Measurements from ENCODE around the gene TALDO1.
"Not testable (repeated sequence)": the region's sequence is repeated elsewhere in the genome, so short reads cannot be mapped to it uniquely, and the experiment has no call there.

The TALDO1 gene

DNA sequence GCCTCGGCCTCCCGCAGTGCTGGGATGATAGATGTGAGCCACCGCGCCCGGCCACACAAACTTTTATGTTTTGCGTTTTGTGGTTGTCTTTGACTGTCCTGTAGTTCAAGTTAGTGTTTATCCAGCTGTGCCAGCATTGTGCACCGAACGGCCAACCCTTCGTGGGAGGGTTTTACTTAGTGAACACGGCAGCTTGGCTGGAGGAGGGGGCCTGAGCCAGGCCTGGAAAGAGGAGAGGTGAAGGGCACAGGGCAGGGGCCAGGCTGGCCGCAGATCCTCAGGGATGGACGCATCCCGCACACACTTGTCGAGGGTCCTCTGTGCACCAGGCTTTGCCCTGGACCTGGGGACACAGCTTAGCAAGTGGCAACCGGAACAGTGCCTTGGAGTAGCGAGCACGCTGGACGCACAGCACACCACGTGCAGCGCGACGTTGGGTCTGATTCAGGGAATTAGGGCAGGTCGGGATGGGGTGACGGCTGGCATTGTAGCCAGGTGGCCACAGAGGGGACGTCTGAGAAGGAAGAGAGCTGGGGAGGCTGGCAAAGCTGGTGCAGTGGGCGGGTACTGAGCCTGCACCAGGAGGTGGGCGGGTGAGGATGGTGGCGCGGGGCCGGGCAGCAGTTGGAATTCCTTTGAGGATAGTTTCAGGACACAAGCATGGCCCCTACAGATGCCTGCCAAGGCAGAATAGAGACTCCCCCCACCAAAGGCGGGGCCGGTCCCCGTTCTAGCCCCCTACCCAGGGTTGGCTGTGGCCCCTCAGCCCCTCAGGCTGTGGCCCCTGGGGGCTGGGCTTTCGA lies 27.8 kb upstream of the TALDO1 start:
- DNase-seq (ENCODE audit: low read depth), result no peak

DNA sequence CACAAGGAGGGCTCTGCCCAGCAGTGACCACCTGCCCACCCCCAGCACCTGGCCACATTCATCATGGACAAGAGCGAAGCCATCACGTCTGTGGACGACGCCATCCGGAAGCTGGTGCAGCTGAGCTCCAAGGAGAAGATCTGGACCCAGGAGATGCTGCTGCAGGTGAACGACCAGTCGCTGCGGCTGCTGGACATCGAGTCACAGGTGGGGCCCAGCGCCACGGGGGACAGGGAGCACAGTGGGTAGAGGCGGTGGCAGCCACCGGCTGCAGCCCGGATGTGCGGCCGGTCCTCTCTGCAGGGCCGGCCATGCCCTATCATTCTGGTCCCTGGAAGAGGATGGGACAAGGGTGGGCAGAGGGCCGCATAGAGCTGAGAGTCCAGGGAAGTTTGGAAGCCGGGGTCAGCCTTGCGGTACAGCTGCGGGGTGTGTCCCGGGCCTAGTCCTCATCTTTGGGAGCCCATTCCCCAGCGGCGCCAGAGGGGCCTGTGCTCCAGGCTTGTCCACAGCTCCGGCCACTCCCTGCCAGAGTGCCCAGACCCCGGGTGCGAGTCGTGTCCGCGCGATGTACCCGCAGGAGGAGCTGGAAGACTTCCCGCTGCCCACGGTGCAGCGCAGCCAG lies 27.1 kb upstream of the TALDO1 start:
- no peak for DNase-seq (ENCODE audit: low read depth)

DNA sequence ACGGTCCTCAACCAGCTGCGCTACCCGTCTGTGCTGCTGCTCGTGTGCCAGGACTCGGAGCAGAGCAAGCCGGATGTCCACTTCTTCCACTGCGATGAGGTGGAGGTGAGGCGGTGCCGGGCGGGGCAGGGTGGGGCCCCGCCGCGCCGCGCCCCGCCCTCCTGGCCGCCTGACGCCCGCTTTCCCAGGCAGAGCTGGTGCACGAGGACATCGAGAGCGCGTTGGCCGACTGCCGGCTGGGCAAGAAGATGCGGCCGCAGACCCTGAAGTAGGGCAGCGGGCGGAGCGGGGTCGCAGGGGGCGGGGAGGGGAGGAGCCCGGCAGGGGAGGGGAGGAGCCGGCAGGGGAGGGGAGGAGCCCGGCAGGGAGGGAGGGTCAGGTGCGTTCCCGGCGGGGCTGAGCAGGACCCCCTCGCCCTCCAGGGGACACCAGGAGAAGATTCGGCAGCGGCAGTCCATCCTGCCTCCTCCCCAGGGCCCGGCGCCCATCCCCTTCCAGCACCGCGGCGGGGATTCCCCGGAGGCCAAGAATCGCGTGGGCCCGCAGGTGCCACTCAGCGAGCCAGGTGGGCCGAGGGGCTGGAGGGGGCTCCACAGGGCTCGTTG lies 26.5 kb upstream of the TALDO1 start:
- DNase-seq (ENCODE audit: low read depth), result peak; percentile 52

DNA sequence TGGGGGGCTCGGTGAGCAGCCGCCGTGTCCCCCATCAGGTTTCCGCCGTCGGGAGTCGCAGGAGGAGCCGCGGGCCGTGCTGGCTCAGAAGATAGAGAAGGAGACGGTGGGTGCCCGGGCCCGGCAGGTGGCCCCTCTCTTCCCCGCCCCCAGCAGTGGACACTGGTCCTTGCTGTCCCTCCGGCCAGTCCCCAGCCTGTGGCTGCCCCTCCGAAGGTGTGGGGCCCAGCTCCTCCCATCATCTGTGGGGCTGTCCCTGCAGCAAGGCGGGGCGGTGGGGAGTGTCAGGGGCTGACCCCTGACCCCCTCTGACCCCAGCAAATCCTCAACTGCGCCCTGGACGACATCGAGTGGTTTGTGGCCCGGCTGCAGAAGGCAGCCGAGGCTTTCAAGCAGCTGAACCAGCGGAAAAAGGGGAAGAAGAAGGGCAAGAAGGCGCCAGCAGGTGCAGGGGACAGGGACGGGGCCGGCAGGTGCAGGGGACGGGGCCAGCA lies 26.0 kb upstream of the TALDO1 start:
- DNase-seq (ENCODE audit: low read depth), result no peak

DNA sequence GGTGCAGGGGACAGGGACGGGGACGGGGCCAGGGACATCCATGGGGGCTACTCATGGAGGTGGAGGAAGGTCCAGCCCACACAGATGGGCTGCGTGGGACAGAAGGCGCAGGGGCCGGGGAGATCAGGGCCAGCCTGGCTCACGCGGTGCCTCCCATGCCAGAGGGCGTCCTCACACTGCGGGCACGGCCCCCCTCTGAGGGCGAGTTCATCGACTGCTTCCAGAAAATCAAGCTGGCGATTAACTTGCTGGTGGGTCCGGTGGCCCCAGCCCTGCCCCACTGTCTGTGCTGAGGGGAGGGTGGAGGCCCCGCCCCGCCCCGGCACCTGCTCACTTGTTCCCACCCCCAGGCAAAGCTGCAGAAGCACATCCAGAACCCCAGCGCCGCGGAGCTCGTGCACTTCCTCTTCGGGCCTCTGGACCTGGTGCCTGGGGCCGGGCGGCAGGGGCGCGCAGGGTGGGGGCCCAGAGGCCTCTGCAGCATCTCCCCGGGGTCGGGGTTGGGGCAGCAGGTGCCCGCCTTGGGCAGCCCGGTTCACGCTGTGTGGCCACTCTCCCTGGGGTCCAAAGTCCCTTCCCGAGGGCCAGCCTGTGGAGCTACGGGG lies 25.4 kb upstream of the TALDO1 start:
- DNase-seq (ENCODE audit: low read depth), result peak; percentile 49

DNA sequence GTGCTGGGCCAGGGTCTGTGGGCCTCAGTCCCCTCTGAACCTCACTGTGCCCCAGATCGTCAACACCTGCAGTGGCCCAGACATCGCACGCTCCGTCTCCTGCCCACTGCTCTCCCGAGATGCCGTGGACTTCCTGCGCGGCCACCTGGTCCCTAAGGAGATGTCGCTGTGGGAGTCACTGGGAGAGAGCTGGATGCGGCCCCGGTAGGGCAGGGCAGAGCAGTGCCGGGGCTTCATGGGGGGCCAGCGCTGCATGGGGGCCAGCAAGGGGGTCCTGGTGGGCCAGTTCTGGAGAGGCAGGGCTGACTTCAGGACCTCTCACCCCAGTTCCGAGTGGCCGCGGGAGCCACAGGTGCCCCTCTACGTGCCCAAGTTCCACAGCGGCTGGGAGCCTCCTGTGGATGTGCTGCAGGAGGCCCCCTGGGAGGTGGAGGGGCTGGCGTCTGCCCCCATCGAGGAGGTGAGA lies 24.9 kb upstream of the TALDO1 start:
- DNase-seq (ENCODE audit: low read depth), result no peak

DNA sequence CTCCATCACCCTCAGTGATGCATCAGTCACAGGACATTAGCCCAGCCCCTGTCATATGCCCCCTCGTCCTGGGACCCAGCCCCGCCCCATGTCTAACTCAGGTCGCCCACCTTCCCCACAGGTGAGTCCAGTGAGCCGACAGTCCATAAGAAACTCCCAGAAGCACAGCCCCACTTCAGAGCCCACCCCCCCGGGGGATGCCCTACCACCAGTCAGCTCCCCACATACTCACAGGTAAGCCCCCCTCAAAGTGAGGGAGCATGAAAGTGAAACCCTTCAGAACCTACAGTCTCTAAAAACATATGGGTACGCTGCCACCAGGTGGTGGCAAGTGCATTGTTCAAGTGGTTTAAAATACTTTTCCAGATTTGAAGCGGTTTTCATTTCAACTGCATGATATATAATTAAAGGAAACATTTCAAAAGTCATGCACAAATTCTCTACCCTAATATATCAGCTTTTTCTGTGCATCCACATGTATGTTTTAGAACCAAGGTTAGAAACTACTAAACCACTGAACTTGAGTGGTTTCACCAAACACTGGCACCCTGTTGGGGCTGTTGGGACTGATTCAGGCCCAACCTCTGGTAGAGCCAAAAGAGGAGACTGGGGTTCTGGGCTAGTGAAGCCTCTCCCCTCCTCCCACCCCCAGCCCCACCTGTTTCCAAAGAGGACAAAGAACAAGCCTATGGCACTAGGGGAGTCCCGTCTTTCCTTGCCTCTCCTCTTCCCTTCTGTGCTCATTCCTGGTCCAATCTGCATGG lies 24.0 kb upstream of the TALDO1 start:
- no peak for DNase-seq (ENCODE audit: low read depth)

DNA sequence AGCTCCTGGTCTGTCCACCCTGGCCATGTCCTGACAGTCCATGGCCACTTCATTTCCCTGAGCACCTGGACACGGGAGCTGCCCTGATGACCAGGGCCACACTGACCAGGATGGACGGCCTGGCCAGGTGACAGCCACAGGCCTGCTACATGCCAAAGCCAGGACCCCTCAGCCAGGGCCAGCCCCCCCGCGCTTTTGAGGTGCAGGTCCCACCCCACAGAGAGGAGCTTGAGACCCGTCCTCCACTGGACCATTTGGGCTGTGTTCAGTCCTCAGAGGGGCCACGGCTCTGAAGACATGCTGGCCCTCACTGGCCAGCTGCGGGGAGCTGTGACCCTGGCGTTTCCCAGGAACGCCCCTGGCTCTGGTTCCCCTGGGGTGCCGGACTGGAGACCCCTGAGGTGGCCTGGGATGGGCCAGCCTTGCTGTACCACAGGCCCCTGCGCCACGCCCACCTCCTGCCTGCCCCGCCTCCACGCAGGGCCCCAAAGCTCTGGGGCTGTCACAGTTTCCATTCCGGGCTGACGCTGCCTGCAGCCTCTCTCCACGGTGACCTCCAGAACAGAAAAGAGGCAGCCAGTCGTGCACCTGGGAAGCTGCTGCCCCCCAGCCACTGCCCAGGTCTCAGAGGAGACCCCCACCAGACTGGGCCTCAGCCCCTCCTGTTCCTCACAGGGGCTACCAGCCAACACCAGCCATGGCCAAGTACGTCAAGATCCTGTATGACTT lies 23.1 kb upstream of the TALDO1 start:
- no peak for DNase-seq (ENCODE audit: low read depth)

DNA sequence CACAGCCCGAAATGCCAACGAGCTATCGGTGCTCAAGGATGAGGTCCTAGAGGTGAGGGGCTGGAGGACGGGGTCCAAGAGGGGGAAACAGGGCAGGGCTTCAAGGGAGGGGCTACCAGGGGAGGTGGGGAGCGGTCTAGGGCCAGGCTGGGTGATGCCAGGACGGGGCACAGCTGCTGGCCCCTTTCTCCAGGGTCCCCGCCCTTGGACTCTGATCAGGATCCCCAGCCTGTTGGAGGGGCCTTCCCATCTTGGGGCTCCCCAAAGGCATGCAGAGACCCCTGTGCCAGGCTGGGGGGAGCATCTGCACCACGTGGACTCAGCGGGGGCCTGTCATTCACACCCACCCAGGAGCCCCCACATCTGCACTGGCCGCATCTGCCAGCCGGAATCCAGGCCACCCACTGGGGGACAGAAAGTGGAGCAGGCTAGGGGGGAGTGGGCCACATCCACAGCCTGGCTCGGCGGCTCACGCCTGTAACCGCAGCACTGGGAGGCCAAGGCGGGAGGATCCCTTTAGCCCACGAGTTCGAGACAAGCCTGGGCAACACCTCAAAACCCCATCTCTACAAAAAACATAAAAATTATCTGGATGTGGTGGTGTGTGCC lies 22.4 kb upstream of the TALDO1 start:
- no peak for DNase-seq (ENCODE audit: low read depth)

DNA sequence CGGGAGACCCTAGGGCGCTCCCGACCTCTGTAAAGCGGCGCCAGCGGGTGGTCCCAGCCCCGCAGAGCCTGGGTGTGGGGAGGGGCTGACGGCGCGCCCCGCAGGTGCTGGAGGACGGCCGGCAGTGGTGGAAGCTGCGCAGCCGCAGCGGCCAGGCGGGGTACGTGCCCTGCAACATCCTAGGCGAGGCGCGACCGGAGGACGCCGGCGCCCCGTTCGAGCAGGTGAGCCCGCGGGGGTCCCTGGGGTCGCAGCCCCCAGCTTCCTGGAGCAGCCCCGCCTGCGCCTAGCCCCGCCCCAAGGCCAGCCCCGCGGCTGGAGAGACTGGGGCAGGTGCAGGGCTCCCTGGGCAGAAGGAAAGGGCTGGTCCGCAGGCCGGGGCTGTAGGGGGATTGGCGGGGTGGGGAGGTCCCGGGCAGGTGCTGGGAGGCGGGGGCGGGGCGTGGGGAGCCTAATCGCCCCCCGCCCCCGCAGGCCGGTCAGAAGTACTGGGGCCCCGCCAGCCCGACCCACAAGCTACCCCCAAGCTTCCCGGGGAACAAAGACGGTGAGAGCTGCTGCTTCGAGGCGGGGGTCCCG lies 21.6 kb upstream of the TALDO1 start:
- DNase-seq (ENCODE audit: low read depth), result no peak

DNA sequence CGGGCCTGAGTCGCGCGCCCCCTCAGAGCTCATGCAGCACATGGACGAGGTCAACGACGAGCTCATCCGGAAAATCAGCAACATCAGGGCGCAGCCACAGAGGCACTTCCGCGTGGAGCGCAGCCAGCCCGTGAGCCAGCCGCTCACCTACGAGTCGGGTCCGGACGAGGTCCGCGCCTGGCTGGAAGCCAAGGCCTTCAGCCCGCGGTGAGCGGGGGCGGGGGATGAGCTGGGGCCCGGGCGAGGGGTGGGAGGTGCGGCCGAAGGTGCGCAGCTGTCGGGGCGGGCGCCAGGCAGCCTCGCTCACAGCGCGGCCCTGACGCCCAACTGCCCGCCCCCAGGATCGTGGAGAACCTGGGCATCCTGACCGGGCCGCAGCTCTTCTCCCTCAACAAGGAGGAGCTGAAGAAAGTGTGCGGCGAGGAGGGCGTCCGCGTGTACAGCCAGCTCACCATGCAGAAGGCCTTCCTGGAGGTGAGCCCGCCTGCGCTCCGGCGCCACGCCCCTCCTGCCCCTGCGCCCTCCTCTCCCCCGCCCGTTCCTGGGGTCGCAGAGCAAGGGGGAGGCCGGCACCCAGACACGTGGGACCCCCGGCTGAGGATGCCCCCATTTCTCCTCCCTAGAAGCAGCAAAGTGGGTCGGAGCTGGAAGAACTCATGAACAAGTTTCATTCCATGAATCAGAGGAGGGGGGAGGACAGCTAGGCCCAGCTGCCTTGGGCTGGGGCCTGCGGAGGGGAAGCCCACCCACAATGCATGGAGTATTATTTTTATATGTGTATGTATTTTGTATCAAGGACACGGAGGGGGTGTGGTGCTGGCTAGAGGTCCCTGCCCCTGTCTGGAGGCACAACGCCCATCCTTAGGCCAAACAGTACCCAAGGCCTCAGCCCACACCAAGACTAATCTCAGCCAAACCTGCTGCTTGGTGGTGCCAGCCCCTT lies 20.7 kb upstream of the TALDO1 start:
- DNase-seq (ENCODE audit: low read depth), result no peak

DNA sequence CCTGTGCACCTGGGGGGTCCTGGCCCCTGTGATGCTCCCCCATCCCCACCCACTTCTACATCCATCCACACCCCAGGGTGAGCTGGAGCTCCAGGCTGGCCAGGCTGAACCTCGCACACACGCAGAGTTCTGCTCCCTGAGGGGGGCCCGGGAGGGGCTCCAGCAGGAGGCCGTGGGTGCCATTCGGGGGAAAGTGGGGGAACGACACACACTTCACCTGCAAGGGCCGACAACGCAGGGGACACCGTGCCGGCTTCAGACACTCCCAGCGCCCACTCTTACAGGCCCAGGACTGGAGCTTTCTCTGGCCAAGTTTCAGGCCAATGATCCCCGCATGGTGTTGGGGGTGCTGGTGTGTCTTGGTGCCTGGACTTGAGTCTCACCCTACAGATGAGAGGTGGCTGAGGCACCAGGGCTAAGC lies 20.0 kb upstream of the TALDO1 start:
- no peak for DNase-seq (ENCODE audit: low read depth)

DNA sequence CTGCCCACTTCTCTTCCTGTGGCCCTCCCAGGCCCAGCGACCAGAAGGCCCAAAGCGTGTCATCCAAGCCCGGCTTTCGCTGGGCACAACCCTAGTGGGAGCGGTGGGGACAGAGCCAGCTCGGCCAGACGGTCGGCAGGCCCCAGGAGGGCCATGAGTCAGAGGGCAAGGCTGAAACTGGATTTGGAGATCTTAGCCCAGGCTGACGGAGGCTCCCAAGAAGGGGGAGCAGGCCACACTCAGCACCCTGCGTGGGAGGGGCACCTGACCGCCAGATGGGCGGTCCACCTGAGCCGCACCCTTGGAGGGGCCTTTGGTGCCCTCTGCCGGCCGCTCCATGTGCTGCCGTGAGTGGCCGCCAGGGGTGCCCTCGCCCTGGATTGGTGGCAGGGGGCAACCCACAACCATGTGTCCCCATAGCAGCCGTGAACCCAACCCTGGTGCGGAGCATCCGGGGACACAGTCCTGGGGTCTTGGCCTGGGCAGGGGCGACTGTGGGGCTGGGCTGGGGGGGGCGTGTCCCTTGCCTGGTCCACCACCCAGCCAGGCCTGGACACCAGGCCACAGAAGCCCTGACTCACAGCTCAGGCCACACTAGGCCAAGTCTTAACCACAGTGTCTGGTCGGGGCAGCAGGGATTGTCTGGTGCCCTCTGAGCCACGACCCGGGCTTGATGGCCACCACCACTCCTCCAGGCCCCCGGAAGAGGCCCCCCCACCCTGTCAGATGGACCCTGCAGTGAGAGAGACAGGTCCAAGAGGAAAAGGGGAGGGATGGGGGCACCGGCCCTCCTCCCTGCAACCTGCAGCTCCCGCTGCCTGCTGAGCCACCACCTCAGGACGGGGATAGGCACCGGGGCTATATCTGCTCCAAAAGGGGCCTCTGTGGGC lies 19.2 kb upstream of the TALDO1 start:
- DNase-seq (ENCODE audit: low read depth), result peak; percentile 63

DNA sequence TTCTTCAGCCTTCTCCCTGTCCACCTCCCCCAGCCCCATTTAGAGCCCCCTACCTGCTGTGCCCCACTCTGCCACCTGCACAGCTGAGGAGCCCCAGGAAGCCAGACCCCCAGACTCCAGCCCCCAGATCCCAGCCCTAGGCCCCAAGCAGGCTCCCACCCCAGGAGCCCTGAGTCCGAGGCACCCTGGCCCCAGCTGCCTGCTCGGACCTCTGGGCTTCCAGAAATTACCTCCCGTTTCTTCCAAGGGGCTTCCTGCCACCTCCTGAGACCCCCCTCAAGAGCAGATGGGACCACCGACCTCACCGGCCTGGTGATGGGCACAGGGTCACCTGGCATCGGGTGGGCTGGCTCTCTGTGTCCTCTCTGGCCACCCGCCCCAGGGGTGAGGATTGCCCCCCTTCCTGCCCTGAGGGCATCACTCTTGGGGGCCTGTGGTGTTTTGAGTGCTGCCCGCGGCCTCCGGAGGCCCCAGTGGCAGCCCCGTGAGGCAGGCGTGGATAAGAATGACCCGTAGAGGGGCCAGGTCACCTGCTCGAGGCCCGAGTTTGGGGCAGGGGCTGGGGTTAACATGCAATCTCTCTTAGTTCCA lies 18.3 kb upstream of the TALDO1 start:
- no peak for DNase-seq (ENCODE audit: low read depth)

DNA sequence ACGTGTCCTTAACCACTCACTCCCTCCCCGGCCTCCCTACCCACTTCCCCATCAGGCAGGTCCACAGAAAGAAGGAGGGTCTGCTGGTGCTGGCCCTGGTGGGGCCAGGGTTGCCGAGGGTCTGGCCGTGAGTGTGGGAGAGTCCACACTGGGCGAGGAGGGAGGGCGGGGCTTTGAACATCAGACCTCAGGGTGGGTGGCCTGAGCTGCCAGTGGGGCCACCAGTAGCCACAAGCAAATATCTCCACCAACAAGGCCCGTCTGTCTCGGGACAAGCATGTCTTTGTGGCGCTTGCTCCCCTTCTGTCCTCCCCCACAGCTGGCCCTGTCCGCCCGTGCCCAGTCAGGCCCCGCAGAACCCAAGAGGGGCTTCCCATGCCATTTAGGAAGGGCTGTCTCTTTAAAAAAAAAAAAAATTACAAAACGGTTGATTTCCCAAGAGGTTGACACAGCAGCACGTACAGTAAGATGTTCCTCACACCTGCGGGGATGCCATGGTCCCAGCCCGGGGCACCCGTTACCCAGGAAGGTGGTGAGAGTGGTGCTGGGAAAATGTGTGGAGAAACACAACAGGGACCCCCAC lies 17.7 kb upstream of the TALDO1 start:
- no peak for DNase-seq (ENCODE audit: low read depth)

DNA sequence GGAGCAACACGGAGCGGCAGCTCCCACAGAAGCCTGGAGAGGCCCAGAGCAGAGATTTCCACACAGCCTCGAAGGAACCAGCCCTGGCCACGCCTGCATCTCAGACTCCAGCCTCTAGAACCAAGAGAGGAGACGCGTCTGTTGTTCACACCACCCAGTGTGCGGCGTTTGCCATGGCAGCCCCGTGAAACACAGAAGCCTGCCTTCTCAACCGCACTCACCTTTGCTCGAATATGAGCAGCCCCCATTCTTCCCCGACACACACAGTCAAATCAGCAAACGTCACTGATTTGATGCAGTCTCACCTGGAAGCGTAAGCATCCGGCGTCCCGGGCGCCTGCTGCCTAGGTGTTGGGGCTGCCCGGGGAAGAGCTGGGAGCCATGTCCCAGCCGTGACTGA lies 14.2 kb upstream of the TALDO1 start:
- no peak for DNase-seq (ENCODE audit: low read depth)

DNA sequence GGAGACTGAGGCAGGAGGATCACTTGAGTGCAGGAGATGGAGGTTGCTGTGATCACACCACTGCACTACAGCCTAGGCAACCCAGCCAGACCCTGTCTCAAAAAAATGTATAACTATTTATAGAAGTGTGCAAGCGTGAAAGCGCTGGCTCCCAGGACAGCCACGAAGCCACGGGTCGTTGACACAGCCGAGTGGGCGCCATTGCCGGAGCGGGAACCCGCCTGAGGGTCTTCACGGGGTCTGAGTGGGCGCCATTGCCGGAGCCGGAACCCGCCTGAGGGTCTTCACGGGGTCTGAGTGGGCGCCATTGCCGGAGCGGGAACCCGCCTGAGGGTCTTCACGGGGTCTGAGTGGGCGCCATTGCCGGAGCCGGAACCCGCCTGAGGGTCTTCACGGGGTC lies 12.7 kb upstream of the TALDO1 start:
- not testable (repeated sequence) for DNase-seq (ENCODE audit: low read depth)

Data from T follicular helper cell (primary cell).